ENCODE results near the gene FASTKD3.

The FASTKD3 gene, protein sequence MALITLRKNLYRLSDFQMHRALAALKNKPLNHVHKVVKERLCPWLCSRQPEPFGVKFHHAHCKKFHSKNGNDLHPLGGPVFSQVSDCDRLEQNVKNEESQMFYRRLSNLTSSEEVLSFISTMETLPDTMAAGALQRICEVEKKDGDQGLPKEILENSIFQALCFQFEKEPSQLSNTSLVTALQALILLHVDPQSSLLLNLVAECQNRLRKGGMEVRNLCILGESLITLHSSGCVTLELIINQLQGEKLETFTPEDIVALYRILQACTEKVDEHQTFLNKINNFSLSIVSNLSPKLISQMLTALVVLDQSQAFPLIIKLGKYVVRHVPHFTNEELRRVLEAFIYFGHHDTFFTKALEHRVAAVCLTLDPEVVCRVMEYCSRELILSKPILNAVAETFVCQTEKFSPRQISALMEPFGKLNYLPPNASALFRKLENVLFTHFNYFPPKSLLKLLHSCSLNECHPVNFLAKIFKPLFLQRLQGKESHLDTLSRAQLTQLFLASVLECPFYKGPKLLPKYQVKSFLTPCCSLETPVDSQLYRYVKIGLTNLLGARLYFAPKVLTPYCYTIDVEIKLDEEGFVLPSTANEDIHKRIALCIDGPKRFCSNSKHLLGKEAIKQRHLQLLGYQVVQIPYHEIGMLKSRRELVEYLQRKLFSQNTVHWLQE

GRCh38 chr5:7868773-7869473 lies at the start of gene FASTKD3, which contains the start of gene MTRR:
Gene FASTKD3 (minus strand): TSS chr5:7869031. CDS start chr5:7868083, 948 bp downstream.
Gene MTRR (plus strand): TSS chr5:7869148. CDS start chr5:7870795, 1,647 bp downstream.
- DNase-seq, result peak; percentile 95

GRCh38 chr5:7917130-7918123 lies 48.6 kb upstream of the FASTKD3 start:
- no peak for DNase-seq

- DNase-seq, result no peak
Observed at GRCh38 chr5:7916171-7916804, 47.5 kb upstream of the FASTKD3 start.

DNA sequence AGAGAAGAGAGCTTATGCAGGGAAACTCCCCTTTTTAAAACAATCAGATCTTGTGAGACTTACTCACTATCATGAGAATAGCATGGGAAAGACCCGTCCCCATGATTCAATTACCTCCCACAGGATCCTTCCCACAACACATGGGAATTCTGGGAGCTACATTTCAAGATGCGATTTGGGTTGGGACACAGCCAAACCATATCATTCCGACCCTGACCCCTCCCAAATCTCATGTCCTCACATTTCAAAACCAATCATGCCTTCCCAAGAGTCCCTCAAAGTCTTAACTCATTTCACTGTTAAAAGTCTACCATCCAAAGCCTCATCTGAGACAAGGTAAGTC lies 42.6 kb upstream of the FASTKD3 start:
- DNase-seq, result peak; percentile 6

DNA sequence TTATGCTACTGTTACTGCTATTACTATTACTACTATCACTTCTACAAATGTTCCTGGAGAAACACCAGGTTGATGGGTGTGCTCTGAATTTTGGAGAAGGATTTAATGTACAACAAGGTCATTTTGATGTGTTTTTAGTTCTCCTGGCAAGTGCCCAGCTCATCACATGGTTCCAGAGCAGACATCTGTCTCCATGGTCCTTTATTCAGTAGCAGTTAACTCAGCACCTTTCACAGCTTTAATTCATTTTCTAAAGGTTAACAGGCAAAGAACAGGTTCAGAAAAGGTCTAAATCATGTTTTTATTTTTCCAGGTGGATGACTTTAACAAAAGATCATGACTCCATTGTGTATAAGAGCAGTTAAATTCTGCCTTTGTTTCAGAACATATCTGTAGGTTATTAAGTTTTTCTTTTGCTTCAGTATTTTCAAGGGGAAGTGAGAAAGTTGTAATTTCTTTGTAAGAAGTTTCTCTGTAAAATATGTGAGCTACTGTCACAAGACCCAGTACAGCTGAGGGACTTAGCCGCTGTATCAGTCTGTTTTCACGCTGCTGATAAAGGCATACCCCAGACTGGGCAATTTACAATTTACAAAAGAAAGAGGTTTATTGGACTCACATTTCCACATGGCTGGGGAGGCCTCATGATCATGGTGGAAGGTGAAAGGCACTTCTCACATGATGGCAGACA lies 42.1 kb upstream of the FASTKD3 start:
- DNase-seq, result no peak

- DNase-seq, result no peak
Observed at GRCh38 chr5:7908317-7908716, 39.5 kb upstream of the FASTKD3 start.

- DNase-seq, result no peak
Observed at GRCh38 chr5:7907612-7908011, 38.8 kb upstream of the FASTKD3 start.

DNA sequence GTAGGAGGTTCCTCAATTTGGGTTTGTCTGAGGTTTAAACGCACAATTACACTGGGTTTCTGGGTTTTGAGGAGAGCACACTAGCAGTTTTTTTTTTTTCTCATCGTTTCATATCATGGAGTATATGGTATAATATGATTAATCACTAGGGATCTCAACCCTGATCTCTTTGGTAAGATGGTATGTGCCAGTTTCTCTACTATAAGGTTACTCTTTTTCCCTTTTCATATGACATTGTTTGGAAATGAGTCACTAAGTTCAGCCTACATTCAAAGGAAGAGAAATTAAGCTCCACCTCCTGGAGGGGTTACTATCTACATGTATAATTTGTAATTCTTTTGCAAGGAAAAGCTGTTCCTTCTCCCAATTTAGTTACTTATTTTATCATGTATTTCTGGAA lies 35.3 kb upstream of the FASTKD3 start:
- DNase-seq, result peak; percentile 5

DNA sequence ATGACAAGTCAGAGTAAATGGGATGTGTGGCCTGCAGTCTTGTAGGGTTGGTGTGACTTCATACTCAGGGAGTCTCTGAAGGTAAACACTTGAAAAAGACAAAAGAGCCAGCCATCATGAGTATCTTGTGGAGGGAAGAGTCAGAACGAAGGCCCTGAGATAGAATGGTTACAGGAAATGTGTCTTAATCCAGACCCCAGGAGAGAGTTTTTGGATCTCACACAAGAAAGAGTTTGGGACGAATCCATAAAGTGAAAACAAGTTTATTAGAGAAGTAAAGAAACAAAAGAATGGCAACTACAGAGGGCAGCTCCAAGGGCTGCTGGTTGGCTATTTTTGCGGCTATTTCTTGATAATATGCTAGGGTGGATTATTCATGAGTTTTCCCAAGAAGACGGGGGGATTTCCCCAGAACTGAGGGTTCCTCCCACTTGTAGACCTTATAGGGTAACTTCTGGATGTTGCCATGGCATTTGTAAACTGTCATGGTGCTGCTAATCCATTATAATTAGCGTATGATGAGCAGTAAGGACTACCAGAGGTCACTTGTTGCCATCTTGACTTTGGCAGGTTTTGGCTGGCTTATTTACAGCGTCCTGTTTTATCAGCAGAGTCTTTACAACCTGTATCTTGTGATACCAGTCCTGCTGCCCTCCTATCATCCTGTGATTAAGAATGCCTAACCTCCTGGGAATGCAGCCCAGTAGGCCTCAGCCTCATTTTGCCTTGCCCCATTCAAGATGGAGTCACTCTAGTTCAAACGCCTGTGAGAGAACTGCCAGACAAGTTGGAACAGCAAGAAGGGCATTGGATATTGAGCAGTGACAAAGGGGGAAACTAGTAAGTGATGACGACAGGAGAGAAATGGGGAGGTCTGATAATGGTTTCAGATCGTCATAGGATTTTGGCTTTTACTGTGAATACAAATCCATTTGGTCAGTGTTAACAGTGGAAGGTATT lies 34.1 kb upstream of the FASTKD3 start:
- DNase-seq, result no peak

GRCh38 chr5:7902201-7902600 lies 33.4 kb upstream of the FASTKD3 start:
- DNase-seq, result no peak

GRCh38 chr5:7897014-7897600 lies 28.3 kb upstream of the FASTKD3 start:
- peak; percentile 6 for DNase-seq

DNA sequence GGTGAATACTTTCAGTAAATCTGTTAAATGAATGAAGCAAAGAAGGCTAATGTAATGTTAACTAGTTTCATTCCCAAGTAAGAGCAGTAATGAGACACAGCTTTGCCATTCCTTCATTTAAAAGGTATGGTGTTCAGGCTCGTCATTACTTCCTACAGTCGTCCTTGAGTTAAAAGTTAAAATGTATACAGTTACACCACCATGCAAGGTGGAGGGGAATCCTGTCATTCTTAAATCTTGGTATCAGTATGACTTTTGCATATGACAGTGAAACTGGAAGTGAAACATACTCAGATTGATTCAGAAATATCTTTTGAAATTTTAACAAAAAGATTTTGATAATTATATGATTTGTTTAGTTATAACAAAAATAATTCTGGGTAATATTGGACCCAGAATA lies 26.0 kb upstream of the FASTKD3 start:
- DNase-seq, result no peak

GRCh38 chr5:7894439-7894838 lies 25.6 kb upstream of the FASTKD3 start:
- no peak for DNase-seq

GRCh38 chr5:7888901-7889300 lies 20.1 kb upstream of the FASTKD3 start:
- no peak for DNase-seq

- DNase-seq, result peak; percentile 43
Observed at GRCh38 chr5:7886849-7887475, 18.1 kb upstream of the FASTKD3 start.

DNA sequence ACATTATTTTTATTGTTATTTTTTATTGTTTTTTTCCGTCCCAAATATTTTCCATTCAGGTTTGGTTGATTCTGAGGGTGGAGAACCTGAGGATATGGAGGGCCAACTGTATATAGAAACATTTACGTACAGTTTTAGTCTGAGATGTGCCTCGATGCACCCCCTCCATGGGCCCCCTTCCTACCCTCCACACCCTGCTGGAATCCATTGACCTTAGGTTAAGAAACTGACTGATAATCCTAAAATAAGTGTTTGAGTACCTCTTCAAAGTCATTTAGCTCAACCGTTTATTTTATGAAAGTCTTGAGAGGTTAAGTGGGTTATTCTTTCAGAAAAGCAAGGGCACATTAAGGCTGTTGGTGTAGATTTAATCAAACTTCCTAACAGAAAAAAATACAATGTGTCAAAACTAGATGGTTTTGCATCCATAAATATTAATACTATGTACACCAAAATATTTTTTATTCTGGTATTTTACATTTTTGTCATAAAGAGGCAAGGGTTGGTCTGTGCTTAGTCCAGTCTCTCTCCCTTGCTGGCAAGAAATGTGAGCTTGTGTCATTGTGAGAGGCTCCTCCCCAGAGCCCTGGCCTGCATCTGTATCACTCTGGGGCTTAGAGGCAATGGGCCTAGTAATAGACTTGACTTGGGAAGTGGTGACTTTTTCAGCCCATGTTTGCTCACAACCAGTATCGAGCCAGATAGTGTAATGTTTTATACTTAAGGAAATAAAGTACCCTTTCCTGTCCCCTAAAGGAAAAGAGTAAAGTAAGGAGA lies 15.8 kb upstream of the FASTKD3 start:
- no peak for DNase-seq

DNA sequence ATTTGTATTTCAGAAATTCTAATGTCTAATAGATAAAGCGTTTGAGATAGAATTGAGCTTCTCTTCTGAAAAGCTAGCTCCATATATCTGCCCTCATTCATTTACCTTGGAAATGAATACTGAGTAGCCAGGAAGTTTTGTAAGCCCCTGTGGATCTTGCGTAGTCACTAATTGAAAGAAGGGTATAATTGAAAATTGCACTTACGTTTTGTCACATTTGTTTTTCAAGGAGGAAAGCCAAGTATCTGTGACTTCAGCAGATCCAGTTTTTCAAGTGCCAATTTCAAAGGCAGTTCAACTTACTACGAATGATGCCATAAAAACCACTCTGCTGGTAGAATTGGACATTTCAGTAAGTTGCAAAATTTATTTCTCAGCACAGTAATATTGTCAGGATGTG lies 14.1 kb upstream of the FASTKD3 start:
- no peak for DNase-seq

DNA sequence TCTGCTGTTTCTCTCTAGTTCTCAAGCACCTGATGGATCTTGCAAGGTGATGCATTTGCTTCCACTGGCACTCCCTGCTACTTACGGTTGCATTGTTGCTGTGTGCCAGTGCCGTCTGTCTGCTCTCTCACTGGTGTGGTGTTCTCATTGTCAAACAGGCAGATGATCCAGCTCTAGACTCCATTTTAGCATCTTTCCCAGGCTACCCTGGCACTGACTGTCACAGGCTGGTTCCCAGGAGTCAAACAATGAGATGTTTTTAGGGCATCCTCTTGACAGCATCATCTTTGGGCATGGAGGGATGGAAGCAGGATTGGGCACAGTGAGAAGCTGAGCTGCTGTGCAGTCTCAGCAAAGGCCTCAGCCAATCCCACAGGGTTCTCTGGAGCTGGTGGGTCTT lies 13.0 kb upstream of the FASTKD3 start:
- DNase-seq, result no peak
